ENCODE results near the gene CADPS2.

Gene CADPS2

GRCh38 chr7:122896509-122896908 lies 10.2 kb upstream of the CADPS2 start:
- TF ChIP-seq, protein P1, sequence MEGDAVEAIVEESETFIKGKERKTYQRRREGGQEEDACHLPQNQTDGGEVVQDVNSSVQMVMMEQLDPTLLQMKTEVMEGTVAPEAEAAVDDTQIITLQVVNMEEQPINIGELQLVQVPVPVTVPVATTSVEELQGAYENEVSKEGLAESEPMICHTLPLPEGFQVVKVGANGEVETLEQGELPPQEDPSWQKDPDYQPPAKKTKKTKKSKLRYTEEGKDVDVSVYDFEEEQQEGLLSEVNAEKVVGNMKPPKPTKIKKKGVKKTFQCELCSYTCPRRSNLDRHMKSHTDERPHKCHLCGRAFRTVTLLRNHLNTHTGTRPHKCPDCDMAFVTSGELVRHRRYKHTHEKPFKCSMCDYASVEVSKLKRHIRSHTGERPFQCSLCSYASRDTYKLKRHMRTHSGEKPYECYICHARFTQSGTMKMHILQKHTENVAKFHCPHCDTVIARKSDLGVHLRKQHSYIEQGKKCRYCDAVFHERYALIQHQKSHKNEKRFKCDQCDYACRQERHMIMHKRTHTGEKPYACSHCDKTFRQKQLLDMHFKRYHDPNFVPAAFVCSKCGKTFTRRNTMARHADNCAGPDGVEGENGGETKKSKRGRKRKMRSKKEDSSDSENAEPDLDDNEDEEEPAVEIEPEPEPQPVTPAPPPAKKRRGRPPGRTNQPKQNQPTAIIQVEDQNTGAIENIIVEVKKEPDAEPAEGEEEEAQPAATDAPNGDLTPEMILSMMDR (IDR thresholded peaks at IDR 0.05): peak; percentile 47

GRCh38 chr7:122893486-122893885 lies 7.2 kb upstream of the CADPS2 start:
- TF ChIP-seq, protein P1 (IDR thresholded peaks at IDR 0.05): no peak

DNA sequence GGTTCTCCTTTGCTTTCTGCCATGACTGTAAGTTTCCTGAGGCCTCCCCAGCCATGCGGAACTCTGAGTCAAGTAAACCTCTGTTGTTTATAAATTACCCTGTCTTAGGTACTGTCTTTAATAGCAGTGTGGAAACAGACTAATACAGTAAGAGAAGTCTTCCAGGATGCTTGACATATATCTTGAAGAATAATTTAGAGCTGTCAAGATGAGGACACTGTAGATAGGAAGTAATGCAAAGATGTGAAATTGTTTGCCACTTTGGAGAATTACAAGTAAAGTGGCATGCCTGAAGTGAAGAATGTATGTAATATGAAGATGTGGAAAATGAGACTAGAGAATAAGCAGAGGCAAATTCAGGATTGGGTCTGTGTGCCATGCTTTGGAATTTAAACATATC lies 2.9 kb upstream of the CADPS2 start:
- TF ChIP-seq, protein P1 (IDR thresholded peaks at IDR 0.05): no peak

- TF ChIP-seq, protein P1 (IDR thresholded peaks at IDR 0.05): no peak
Measured at GRCh38 chr7:122887848-122888247, 1.6 kb upstream of the CADPS2 start.

DNA sequence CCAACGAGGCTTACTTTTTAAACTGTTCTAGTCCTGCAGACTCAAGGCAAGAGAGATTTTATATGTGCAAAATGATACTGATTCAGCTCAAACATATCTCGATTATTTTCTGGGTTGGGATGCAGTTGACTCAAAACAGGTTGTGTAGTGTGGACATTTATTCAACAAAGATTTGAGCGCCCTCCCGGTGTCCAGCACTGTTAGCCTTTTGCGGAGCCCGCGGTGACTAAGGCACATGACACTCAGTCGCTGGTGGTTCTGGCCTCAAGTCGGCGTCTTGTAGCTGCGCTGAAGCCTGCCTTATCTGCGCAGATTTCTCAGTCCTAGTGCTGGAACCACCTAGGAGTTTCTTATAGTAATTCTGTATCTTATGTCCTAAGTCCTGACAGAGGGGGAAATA lies 938 bp upstream of the CADPS2 start:
- TF ChIP-seq, protein P1 (IDR thresholded peaks at IDR 0.05): no peak

GRCh38 chr7:122885583-122886356 lies 490 bp downstream of the CADPS2 start:
- TF ChIP-seq, protein P1 (IDR thresholded peaks at IDR 0.05): no peak

DNA sequence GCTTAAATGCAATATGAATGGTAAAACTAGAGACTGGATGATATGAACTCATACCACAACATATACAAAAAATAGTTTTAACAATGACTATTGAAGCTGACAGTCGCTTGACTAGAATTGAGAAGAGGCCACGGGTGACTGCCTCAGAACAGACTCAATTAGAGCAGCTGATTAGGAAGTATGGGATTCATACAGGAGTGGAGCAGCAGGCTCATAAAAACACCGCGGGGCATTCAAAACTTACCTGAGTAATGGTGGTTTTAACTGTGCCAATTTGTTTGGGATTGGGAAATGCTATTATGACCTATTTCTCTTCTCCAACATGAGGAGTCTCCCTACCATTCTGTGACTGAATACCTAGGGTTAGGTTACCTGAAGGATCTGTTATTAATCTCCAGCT lies 2.1 kb downstream of the CADPS2 start:
- TF ChIP-seq, protein P1 (IDR thresholded peaks at IDR 0.05): no peak
